GM23248 (cell line): Measurements from ENCODE around the gene ARFGAP3.

Source experiments
- EZH2 ChIP-seq: fragments of 200-600 bp; sonication (generic); IDR thresholded peaks from 2 replicates; pipeline ENCODE4 v1.6.1; 2018; ENCODE audit warnings: antibody characterized with exemption, mild to moderate bottlenecking; ENCODE audit not compliant: insufficient read depth, poor library complexity, severe bottlenecking
- EZH2phosphoT487 ChIP-seq: fragments of 200-600 bp; sonication (generic); IDR thresholded peaks from 2 replicates; pipeline ENCODE4 v1.6.1; 2018; ENCODE audit warnings: antibody characterized with exemption, moderate library complexity, mild to moderate bottlenecking, low read depth; ENCODE audit not compliant: insufficient read depth

DNA sequence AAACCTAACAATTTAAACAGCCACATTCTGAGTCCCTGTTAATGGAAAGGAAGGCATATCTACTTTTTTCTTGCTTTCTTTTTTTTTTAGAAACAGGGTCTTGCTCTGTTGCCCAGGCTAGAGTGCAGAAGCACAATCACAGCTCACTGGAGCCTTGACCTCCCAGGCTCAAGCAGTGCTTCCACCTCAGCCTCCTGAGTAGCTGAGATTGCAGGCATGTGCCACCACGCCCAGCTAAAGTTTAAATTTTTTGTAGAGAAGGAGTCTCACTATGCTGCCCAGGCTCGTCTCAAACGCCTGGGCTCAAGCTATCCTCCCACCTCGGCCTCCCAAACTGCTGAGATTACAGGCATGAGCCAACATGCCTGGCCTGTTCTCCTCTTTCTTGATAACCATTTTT, 25.4 kb downstream of the ARFGAP3 start:
- TF ChIP-seq EZH2phosphoT487 (no peak), EZH2 (no peak)
